Neural progenitor cell (in vitro differentiated cells): ENCODE results near the gene GABBR2.

Source experiments
- EZH2 ChIP-seq: fragments of 200-600 bp; sonication (generic); IDR thresholded peaks from 2 replicates; pipeline ENCODE4 v1.6.1; 2017; ENCODE audit warnings: antibody characterized with exemption, mild to moderate bottlenecking, moderate library complexity
- EZH2phosphoT487 ChIP-seq: fragments of 200-600 bp; sonication (generic); IDR thresholded peaks from 2 replicates; pipeline ENCODE4 v1.6.1; 2017; ENCODE audit warnings: antibody characterized with exemption
- TF ChIP-seq, protein P1 (sequence below): fragments of 200-600 bp; sonication (generic); IDR thresholded peaks from 2 replicates; pipeline ENCODE4 v1.5.1; 2017; ENCODE audit warnings: antibody characterized with exemption, mild to moderate bottlenecking

DNA sequence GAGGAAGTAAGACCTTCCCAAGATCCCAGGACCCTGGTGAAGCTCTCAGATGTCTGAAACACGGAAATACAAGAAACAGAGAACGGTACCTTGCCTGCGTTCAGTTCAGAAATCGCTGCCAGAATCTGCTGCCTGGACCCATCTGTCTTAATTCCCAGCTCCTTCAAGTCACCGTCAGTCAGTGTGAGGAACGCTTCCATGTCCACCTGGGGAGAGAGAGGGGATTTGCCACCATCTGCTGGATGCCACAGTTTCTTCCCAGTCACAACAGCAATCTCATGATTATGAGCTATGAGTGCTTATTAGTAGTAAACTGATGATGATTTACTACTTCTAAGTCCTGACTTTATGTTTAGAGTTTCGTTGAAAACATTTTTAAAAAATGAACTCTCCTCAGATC is 36.7 kb upstream of the GABBR2 start:
- TF ChIP-seq, protein P1, sequence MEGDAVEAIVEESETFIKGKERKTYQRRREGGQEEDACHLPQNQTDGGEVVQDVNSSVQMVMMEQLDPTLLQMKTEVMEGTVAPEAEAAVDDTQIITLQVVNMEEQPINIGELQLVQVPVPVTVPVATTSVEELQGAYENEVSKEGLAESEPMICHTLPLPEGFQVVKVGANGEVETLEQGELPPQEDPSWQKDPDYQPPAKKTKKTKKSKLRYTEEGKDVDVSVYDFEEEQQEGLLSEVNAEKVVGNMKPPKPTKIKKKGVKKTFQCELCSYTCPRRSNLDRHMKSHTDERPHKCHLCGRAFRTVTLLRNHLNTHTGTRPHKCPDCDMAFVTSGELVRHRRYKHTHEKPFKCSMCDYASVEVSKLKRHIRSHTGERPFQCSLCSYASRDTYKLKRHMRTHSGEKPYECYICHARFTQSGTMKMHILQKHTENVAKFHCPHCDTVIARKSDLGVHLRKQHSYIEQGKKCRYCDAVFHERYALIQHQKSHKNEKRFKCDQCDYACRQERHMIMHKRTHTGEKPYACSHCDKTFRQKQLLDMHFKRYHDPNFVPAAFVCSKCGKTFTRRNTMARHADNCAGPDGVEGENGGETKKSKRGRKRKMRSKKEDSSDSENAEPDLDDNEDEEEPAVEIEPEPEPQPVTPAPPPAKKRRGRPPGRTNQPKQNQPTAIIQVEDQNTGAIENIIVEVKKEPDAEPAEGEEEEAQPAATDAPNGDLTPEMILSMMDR = no peak
- TF ChIP-seq EZH2phosphoT487 = no peak
- no peak for TF ChIP-seq EZH2
